HG02943 (cell line): ENCODE results near the gene MAPK11.

ENCODE experiments used
- ATAC-seq: cut with Tn5 transposase; IDR thresholded peaks from one replicate; pipeline ENCODE4 v1.9.1; 2021; ENCODE audit warnings: mild to moderate bottlenecking, low read depth, moderate library complexity; ENCODE audit not compliant: unreplicated experiment

The MAPK11 gene

GRCh38 chr22:50228366-50228765 is 41.8 kb downstream of the MAPK11 start:
- no peak for ATAC-seq

GRCh38 chr22:50227579-50228215 is 42.5 kb downstream of the MAPK11 start:
- ATAC-seq: no peak

GRCh38 chr22:50226875-50227165 is 43.4 kb downstream of the MAPK11 start:
- ATAC-seq: no peak

- no peak for ATAC-seq
Measured at GRCh38 chr22:50226063-50226874, 43.9 kb downstream of the MAPK11 start.

- no peak for ATAC-seq
Measured at GRCh38 chr22:50225200-50225969, 44.8 kb downstream of the MAPK11 start.

GRCh38 chr22:50224071-50224470 is 46.1 kb downstream of the MAPK11 start:
- no peak for ATAC-seq

GRCh38 chr22:50222508-50222907 is 47.7 kb downstream of the MAPK11 start:
- no peak for ATAC-seq

GRCh38 chr22:50221410-50222300 is 48.5 kb downstream of the MAPK11 start:
- no peak for ATAC-seq

- ATAC-seq: no peak
Measured at GRCh38 chr22:50220603-50221409, 49.4 kb downstream of the MAPK11 start.

GRCh38 chr22:50219800-50220602 is 50.2 kb downstream of the MAPK11 start:
- no peak for ATAC-seq

GRCh38 chr22:50218996-50219727 is 51.0 kb downstream of the MAPK11 start:
- no peak for ATAC-seq

GRCh38 chr22:50218153-50218995 is 51.8 kb downstream of the MAPK11 start:
- ATAC-seq: no peak

- ATAC-seq: no peak
Measured at GRCh38 chr22:50217543-50218152, 52.5 kb downstream of the MAPK11 start.

GRCh38 chr22:50216684-50217520 is 53.3 kb downstream of the MAPK11 start:
- no peak for ATAC-seq

GRCh38 chr22:50216055-50216683 is 54.0 kb downstream of the MAPK11 start:
- ATAC-seq: no peak
